M059J (cell line): ENCODE results near the gene ZFYVE28. TPM values are rescaled to one million over a fixed set of nuclear protein-coding genes. Genes with fewer than 3 reads are reported as not detected.

ENCODE experiments used
- DNase-seq: peaks from one replicate; pipeline ENCODE4 v3.0.0-alpha.2; 2012; ENCODE audit warnings: low read depth
- total RNA-seq: library from RNA; depleted of rRNA; stranded (reverse); fragments of >200 nt; shearing (Covaris generic); gene quantifications from 2 replicates; pipeline ENCODE4 v1.2.3, GENCODE V29; 2014

ZFYVE28 gene
- total RNA-seq, 1 experiment from 2014 or later: 4.0 TPM

DNA sequence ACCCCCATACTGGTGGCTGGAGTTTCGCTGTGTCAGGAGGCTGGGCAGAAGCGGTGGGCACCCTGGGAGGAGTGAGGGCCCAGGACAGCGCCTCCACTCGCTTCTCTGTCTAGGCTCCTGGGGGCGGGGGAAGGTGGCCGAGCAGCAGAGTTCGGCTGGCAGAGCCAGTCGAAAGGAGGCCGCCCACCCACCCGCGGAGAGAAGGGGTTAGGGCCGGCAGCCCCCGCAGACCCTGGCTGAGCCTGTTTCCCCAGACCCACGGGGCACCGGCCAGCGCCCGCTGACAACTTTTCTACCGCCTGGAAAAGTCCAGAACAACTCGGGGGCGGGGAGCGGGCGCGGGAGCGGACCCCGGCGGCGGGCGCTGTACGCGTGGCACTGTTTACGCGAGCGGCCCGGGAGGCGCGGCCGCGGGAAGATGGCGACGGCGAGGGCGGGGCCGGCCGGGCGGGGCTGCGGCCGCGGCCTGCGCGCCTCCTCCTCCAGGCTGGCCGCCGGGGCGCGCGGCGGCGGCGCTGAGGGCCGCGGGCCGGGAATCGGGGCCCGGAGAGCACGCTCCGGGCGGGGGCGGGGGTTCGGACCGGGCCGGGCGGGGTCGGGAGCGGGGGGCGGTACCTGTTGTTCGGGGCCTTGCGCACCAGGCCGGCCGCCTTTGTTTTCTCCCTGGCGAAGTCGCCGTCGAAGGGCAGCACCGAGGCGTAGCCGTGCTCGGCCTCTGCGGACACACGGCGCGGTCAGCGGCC, 157.2 kb downstream of the ZFYVE28 start:
- peak; percentile 30 for DNase-seq

DNA sequence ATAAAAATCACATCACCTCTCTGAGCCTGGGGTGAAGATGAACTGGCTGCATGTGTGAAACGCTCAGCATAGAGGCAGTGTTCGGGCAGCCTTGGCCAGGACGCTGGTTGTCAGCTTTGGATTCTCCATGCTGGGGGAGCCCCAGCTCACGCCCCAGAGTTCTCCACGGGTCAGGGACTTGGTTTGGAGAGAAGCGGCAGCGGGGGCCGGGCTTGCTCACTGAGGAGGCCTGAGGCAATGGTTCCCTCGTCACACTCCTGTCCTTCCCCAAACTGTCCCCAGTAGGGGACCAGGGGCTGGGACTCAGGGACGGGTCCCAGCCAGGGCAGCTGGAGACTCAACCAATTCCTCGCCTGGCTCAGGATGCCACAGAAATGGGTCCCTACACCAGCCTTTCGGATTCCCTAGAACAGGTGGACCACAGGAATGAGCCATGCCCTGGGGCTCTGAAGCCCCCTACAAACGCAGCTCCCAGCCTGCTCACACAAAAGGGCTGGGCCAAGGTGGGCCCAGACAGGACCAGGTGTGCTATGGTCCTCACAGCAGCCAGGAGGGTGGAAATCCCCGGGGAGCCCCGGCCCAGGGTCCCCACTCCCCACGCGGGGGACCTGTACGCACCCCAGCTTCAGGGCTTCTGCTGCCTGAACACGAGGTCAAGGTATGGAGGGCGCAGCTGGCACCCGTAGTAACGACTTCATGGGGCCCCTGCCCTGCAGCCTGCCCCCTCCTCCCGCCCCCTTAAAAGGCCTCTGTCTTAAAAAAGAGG, 157.9 kb downstream of the ZFYVE28 start:
- no peak for DNase-seq

DNA sequence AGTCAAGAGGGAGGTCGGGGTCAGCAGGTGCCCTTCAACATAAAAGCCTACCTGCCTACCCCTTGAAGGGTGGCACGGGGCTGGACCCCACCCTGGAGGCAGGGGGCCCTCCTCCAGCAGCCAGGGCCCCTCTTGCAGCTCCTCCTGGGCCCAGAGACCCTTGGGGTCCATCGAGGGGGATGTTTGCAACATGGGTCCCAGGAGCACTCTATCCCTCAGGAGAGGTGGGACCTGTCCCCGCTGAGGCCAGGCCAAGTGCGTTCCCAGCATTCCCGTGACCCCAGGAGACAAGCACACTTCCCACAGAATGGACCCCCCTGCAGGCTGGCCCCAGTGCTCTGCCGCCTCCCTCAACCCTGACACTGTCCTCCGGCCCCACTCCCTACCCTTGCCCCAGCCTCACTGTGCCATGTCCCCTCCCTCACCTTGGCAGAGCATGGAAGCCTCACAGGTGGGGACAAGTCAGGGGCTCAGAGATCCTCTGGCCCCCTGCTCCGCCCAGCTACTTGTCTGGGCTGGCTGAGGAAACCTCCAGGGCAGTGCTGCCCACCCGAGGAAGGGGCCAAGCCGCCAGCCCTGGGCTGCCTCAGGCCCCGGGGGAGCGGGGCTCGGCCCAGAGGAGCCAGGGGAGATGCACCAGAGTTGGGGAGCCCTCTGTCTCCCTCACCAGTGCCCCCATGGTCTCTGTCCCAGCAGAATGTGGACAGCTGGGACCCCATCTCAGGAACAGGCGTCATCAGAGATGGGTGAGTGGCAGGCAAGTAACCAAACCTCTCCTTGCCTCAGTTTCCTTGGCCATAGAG, 158.7 kb downstream of the ZFYVE28 start:
- DNase-seq: no peak

DNA sequence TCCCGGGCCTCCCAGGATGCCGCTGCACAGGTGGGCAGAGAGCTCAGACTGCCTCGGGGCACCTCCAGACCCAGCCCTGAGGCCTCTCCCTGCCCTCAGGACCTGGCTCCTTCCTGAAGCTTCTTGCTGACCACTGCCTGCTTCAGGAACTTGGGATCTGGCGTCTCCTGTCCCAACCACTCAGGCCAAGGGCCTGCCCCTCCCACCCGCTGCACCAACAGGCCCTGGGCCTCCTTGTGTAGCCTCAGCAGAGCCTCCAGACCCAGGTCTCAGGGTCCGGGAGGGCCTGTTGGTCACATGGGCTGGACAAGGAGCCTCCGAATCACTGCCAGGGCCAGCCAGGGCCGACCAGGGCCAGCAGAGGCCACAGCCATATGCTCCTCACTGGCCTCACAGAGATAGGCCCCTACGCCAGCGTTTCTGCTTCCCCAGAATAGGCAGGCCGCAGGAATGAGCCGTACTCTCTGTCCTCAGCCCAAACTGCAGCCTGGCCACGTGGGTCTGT, 159.4 kb downstream of the ZFYVE28 start:
- DNase-seq: no peak

DNA sequence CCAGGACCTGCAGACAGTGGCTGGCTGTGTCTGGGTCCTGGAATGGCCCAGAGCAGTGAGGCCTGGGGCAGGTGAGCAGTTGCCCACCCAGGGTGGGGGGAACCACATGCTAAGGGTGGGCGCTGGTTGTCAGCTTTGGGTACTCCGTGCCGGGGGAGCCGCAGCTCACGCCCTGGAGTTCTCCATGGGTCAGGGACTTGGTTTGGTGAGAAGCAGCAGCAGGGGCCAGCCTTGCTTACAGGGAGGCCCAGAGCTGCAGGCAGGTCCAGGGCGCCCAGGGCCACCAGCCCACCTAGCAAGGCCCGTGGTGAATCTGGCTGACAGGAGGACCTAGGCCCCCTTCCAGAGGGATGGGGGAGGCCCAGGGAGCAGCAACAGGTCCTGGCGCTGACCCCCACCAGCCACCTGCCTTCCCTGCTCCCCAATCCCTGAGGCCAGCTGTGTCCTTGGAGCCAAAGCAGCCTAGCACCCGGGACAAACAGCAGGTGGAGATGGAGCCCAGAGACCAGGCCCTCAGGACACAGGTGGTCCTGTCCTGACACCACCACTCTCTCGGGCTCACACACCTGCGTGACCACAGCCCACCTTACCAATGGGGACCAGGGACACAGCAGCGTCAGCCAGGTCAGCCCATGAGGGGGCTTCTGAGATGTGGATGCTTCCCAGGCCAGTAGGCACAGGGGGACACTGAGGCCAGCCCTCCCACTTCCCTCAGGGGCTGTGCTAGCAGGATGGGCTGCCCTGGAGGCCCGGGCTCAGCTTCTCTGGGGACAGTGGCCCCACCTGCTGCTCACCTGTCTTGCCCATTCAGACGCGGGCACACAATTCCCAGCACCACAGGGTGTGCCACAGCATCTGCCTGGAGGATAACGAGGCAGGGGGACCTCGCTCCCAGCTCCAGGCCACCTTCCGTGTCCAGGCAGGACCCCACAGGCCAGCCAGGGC, 160.1 kb downstream of the ZFYVE28 start:
- no peak for DNase-seq

DNA sequence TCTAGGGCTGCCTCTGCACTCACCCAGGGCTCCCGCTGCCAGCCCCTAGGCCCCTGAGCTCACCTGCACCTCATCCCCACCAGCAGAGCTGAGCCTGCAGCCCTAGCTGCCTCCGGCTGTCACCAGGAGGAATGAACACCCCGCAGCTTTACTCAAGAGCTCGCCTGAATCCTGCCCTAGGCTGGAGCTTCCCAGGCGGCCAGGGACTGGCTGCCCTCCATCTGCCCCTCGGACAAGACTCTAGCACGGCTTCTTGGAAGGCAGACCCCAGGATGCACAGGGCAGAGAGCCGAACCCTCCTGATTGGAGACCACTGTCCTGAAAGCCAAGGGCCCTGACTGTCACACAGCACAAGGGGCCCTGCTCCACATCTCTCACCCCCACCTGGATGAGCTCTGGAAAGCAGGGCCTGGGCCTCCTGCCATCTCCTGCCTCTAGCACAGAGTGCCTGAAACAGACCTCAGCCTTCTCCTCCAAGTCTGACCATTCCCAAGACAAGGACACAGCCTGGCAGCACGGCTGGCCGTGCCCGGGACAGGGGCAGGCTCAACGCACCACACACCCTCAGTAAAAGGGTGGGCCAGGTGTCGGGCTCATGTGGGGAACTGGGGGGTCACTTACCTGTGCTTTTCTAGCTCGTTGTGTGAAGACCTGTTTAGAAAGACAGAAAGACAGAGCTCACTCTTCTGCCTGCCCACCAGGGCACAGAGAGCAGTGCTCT, 160.9 kb downstream of the ZFYVE28 start:
- no peak for DNase-seq

DNA sequence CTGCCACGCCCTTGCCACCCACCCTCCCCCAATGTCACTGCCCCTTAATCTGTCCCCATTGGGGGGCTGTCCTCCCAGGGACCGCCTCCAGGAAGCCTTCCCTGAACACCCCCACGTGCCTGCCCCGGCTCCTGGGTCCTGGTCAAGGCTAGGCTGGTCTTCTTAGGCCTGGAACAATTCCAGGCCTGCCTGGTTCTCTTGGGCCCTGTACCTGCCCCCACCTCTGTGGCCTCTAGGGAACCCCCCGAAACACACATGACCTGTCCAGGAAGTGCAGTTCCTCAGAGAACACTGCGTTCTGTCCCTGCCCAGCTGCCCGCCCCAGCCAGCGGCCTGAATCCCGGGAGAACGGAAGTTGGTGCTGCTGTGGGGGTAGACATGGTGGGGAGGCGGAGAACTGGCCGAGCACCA, 161.7 kb downstream of the ZFYVE28 start:
- DNase-seq: no peak

DNA sequence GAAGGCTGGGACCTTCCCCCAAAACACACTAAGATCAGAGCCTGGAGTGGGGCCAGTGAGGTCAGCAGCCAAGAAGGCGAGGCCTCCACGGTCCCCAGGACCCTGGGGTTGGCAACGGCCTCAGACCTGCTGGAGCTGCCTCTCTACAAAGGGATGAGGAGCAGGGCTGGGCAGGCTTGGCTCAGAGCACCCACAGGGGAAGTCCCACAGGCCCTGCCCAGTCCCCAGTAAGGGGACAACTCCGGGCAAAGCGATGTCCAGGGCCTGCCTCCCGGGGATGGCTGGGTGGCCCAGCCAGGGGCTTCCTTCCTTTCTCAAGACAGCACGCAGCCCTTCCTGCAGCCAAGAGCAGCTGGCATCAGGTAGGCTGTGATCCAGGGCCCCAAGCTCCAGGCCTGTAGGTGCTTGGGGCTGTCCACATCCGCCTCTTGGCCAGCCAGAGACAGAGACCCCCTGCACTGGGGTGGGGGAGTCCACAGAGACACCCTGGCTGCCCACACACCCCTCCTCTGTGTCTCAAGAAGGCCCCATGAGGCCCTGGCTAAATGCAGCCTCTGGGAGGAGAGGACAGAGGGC, 162.2 kb downstream of the ZFYVE28 start:
- no peak for DNase-seq

DNA sequence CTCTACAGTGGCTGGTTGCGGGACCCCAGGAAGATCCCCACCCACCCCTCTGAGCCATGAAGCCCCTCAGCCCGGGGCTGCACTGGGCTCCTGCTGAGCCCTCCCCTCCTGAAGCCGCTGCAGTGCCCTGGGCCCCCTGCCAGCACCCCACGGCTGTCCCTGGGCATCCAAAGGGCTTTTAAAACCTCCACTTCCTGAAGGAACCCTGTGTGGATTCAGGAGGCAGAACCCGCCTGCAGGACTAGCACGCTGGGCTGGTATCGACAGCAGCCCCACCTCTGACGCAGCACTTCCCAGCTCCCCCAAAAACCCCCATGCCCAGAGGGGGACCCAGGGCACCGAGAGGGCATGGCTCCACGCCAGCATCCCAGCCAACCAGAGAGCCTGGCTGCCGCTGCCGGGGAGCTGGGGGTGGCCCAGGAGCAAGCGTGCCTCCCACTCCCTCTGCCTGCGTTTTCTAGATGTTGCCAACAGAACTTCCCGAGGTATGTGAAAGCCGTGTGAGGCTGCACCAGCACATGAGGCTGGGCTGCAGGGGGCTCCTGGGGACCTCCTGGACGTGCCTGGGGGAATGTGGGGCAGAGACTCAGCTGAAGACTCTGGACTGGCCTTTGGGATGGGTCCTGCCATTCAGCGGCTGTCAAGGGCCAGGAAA, 162.8 kb downstream of the ZFYVE28 start:
- DNase-seq: no peak

DNA sequence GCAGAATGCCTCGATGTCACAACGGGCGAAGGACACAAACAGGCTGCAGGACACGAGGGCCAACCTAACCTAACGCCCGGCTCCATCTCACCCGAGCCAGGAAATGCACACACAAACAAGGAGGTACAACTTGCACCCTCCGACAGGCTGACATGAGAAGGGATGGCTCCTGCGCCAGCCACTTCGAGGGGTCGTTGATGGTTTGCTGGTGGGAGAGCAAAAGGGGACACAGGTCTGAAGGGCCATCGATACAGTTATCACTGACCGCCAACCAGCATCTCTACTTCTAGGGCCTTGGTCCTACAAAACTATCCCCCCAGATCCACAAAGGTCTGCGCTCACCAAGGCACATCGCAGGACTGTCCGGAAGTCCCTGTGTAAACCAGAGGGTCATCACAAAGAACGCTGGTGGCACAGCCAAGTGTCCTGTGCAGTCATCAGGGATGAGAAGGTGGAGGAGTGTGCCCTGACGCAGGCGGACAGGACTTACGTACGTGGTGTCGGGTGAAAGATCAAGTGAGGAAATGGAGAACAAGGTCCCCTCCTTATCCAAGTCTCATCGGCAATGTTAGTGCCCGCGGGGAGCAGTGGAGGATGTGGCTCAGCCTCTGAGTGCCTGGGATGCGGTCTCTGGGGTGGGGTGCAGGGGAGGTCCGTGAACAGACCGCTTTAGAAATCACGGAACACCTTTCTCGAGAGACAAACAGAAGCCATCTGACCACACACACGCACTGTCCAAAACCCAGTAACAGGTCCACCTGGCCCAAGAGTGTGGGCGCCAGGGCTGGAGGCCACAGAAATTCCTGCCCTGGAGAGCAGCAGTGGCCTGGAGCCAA, 163.6 kb downstream of the ZFYVE28 start:
- no peak for DNase-seq

DNA sequence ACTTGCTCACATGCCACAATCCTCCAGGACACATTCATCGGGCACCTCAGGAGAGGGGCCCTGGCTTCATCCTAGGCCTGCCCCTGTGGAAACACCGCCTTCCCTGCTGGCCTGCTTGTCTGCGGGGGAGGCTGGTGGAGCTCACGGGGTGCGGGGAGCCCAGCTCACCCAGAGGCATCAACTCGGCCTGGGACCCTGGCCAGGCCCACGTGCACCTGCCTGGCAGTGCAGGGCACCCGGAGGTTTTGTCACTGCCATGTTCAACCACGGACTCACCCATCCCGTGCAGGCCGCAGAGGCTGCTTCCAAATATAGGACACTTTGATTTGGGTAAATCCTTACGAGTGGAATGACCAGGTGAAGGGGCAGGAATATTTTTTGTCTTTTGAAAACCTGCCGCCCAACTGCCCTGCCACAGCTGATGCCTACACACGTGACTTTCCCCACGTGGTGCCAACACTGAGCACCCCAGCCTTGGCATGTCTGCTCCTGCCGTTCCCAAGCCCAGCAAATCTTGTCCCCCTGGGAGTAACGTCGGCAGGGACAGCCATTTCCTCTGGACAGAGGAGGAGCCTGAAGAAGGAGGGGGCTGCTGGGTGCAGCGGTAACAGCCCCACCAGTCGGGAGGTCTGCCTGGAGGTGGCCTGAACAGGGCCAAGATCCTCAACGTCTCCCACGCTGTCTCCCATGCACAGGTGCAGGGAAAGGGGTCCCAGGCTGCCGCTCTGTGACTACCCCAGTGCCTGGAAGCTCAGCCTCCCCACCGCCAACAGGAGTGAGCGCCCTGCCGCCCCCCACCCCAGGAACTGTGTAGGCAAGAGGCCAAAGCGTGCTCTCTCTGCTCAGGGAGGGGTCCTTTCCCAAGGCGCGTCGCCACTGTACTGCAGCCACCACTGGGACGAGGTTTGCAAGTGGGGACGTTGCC, 165.0 kb downstream of the ZFYVE28 start:
- DNase-seq: no peak

DNA sequence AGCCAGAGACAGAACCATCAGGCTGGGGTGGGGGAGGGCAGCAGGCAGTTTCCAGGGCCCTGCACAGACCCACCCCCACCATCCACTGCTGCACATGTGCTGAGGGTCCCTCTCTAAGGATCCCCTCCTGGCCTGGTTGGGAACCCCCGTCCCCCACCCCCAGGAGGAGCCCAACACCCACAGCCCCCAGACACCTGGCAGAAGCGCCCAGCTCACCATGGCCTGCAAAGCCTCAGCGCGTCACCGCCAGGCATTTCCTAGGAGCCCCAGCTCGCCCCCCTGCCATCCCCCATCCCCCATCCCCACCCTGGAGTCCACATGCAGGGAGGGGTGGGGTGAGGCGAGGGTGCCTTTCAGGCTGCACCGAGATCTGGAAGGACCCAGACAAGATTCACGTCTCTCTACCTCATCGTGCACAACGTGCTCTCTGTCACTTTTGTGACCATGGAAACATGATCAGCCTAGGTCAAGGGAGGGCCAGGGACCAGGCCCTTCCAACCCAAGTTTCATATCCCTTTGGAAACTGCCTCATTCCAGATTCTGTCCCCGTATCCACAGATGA, 165.8 kb downstream of the ZFYVE28 start:
- DNase-seq: no peak

DNA sequence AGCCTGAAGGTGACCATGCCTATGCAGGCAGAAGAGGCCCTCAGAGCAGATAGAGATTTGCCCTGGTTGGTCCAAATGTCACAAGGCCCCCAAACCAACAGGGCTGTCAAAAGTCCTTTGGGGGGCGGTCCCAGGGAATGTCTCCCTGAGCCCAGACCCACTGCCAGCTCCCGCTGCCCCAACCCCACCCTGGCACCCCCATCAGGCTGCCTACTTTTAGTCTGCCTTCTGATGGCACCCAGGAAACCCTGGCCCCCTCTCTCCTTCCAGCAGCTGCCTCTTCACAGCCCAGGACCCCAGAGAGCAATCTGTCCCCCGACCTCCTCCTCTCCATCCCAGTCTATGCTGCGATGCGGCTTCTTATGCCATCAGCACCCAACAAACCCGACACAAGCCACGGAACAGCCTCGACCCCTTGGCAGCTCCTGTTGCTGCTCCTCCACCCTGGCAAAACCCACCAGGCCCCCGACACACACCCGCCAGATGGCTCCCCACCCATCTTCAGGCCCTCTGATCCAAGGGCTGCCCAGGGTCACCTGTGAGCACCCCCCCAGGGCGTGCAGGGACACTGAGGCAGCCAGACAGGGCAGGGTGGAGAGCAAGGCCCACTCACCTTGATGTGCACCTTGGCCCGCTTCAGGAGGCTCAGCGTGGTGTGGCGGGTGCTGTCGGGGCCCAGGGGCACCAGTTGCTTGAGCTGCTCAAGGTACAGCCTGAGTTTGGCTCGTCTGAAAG, 166.5 kb downstream of the ZFYVE28 start:
- DNase-seq: no peak

DNA sequence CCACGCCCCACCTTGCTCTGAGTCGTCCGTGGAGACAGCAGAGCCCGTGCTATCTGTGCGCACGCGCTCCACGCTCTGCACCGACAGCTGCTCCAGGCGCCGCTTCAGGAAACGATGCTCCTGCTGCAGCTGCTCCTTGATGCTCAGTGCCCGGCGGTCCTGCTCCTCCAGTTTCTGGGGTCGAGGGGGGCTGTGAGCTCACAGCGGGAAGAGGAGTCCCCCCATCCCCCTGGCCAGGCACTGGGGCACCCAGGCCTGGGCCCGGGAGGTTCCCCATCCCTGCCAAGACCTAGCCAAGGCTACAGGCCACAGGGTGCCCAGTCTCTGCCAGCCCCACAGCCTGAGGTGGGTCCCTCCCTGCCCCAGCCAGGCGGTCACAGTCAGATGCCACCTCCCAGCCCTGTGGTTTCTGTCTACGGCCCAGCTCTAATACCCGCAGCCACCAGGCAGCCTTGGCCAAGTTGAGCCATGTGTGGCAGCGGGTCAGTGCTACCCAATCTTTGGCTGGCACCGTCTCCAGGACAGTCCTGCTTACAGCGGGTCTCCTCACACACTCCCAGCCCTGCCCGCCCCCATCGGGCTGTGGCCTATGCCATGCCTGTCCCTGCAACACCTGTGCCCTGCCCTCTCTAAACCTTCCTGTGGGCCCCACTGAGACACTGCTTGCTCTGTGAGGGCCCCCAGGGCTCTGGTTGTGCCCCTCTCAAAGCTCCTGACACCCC, 167.2 kb downstream of the ZFYVE28 start:
- no peak for DNase-seq

DNA sequence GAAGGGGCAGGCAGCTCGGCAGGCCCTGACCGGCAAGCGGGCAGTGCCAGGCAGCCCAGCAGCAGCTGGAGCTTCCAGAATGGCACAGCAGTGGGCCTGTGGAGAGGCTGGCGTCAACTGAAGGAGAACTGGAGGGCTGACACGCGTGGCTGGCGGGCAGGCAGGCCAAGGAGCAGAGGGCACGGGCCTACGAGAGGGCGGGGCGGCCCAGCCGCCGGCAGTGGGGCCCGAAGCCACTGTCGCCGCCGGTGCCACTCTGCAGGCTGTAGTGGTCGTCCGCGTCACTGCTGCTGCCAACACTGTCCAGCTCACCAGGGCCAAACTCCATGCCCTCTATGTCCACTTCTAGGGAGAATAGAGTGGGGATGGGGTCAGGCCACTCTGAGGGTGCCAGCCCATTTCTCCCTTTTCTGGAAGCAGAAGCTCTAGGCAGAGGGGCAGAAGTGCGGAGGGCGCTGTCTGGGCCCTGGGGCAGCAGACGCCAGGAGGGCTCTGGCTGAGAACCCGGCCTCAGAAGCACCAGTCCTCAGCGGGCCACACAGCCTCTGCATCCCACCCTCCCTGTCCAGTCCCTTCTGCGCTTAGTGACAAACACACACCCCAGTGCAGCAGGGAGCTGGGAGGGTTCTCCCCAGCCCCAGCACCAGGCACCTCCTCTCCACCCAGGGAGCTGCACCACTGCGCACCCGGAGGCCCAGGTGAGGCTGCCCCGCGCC, 167.9 kb downstream of the ZFYVE28 start:
- no peak for DNase-seq
